ENCODE data around the gene GJE1.

GJE1 gene

GRCh38 chr6:142167071-142167470 lies 34.3 kb downstream of the GJE1 start:
- no peak for DNase-seq

DNA sequence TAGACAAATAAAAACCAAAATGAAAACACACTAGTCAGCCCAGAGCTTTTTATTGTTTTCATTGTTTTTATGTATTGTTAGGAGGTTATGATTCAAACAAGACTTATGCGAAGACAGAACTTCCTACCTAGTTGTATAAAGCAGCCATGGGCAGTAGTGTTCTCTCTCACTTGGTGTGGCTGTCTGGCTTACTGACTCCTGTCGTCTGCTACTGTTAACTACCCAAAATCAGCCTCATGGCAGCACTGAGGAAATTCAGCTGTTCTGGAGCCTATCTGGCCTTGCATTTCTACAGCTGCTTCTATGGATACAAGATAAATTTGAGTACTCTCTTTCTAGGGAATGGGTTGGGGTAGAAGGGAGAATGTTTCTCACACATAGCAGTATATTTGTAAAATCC lies 34.8 kb downstream of the GJE1 start:
- DNase-seq = no peak

- DNase-seq = no peak
Measured at GRCh38 chr6:142171351-142171750, 38.6 kb downstream of the GJE1 start.

- no peak for DNase-seq
Measured at GRCh38 chr6:142172758-142173157, 40.0 kb downstream of the GJE1 start.

DNA sequence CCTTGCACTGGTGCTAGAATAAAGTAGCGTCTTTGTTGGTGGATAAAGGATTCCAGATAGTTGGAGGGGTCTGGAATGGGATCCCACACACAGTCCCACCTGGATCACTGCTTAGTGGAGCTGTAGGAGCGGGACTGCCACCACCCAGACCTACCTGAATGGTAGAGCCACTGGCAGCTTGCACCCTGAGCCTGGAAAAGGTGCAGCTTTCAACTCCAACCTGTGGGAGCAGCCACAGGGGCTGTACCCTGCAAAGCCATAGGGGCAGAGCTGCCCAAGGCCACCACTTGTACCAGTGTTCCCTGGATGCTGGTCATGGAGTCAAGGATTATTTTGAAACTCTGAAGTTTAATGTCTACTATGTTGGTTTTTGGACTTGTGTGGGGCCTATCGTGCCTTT lies 41.3 kb downstream of the GJE1 start:
- DNase-seq = no peak

DNA sequence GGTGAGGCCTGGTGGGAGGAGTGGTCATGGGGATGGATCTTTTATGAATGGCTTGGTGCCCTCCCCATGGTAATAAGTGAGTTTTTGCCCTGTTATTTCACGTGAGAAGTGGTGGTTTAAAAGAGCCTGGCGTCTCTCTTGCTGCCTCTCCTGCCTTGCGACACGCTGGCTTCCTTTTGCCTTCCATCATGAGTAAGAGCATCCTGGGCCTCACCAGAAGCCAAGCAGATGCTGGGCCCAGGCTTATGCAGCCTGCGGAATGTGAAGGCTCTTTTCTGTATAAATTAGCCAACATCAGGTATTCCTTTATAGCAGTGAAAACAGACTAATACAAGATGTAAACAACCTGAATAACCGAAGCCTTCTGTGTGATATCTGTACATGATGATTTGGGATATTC lies 42.0 kb downstream of the GJE1 start:
- no peak for DNase-seq

GRCh38 chr6:142178129-142178528 lies 45.4 kb downstream of the GJE1 start:
- DNase-seq = no peak

DNA sequence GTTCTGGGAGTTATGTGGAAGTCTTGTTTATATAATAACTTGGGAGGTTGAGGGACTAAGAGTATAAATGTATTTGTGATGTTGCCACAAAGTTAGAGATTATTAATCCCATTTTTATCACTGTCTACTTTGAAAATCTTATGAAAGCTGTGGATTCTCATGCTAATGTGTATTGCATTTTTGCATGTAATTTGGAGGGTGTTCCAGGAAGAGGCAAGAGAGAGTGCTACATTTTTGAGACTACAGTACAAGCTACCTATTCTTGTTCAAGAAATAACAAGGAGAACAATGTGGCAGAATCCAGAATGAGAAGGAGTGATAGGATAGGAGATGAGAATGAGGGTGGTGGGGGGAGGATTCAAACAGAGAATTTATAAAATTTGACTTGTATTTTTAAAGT lies 49.3 kb downstream of the GJE1 start:
- DNase-seq = no peak

- DNase-seq = no peak
Measured at GRCh38 chr6:142183351-142183750, 50.6 kb downstream of the GJE1 start.

DNA sequence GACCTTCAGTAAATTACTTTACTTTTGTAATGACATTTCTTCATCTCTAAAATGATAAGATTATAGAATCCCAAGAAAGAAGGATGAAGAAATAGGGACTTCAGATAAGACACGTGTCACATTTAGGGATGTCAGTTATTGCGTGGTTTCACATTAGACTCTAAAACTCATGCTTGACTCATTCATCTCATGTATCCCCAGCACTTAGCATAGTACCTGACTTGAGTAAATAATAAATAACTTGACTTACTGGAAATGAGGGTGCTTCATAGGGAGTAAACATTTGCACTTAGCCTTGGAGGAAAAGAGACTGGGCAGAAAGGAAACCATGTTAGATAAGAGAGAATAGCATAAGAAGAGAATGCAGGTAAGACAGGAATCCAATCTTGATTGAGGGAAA lies 51.6 kb downstream of the GJE1 start:
- DNase-seq = no peak
